Measurements from ENCODE around the gene LKAAEAR1.

LKAAEAR1 gene

GRCh38 chr20:64043768-64044167 is 40.4 kb downstream of the LKAAEAR1 start:
- no peak overlapping the region for H3K4me3 ChIP-seq (ENCODE audit: low read depth, low read length)
- no peak for TF ChIP-seq CTCF (IDR thresholded peaks at IDR 0.05; ENCODE audit: low read depth, low read length, missing control alignments)
- no peak for DNase-seq
- in situ Hi-C loops (cut with HindIII; ENCODE audit: low pct_ligation_motif_present, low sequenced_read_pairs) = no loop called here
- no peaks in the 10 kb centered on the region for H3K36me3 ChIP-seq (replicated peaks)
- H3K27ac ChIP-seq = no peak overlapping the region
- H3K27me3 ChIP-seq (replicated peaks) = peaks cover 39% of the 10 kb centered on the region

GRCh38 chr20:64042054-64042781 is 42.0 kb downstream of the LKAAEAR1 start:
- no peaks in the 10 kb centered on the region for H3K36me3 ChIP-seq (replicated peaks)
- H3K27ac ChIP-seq = no peak overlapping the region
- in situ Hi-C loops (cut with HindIII; ENCODE audit: low pct_ligation_motif_present, low sequenced_read_pairs) = no loop called here
- no peak for DNase-seq
- peaks cover 28% of the 10 kb centered on the region for H3K27me3 ChIP-seq (replicated peaks)
- no peak for TF ChIP-seq CTCF (IDR thresholded peaks at IDR 0.05; ENCODE audit: low read depth, low read length, missing control alignments)
- H3K4me3 ChIP-seq (ENCODE audit: low read depth, low read length) = no peak overlapping the region

- no peak overlapping the region for H3K27ac ChIP-seq
- no peak for DNase-seq
- H3K36me3 ChIP-seq (replicated peaks) = no peaks in the 10 kb centered on the region
- no peak overlapping the region for H3K4me3 ChIP-seq (ENCODE audit: low read depth, low read length)
- H3K27me3 ChIP-seq (replicated peaks) = peaks cover 28% of the 10 kb centered on the region
- in situ Hi-C loops (cut with HindIII; ENCODE audit: low pct_ligation_motif_present, low sequenced_read_pairs) = no loop called here
- TF ChIP-seq CTCF (IDR thresholded peaks at IDR 0.05; ENCODE audit: low read depth, low read length, missing control alignments) = no peak
Observed at GRCh38 chr20:64041781-64042053, 42.5 kb downstream of the LKAAEAR1 start.

GRCh38 chr20:64041040-64041780 is 43.0 kb downstream of the LKAAEAR1 start:
- Histone ChIP-seq H3K36me3 (replicated peaks) (no peaks in the 10 kb centered on the region), H3K27me3 (replicated peaks) (peaks cover 25% of the 10 kb centered on the region), H3K4me3 (ENCODE audit: low read depth, low read length) (no peak overlapping the region)

GRCh38 chr20:64040231-64041039 is 43.8 kb downstream of the LKAAEAR1 start:
- Histone ChIP-seq H3K27me3 (replicated peaks) (peaks cover 21% of the 10 kb centered on the region), H3K36me3 (replicated peaks) (no peaks in the 10 kb centered on the region), H3K4me3 (ENCODE audit: low read depth, low read length) (no peak overlapping the region), H3K27ac (no peak overlapping the region)
- no peak for TF ChIP-seq CTCF (IDR thresholded peaks at IDR 0.05; ENCODE audit: low read depth, low read length, missing control alignments)
- DNase-seq = no peak
- in situ Hi-C loops (cut with HindIII; ENCODE audit: low pct_ligation_motif_present, low sequenced_read_pairs) = no loop called here

More at GRCh38 chr20:64041040-64041780, 43.0 kb downstream of the LKAAEAR1 start:
- no peak overlapping the region for H3K27ac ChIP-seq
- in situ Hi-C loops (cut with HindIII; ENCODE audit: low pct_ligation_motif_present, low sequenced_read_pairs) = no loop called here
- DNase-seq = no peak
- no peak for TF ChIP-seq CTCF (IDR thresholded peaks at IDR 0.05; ENCODE audit: low read depth, low read length, missing control alignments)

All from brain microvascular endothelial cell (primary cell).